H9 (cell line): ENCODE data around the gene HIPK1. TPM values are rescaled to one million over a fixed set of nuclear protein-coding genes. Genes with fewer than 3 reads are reported as not detected.

Experiments used
- DNase-seq: peaks from one replicate; pipeline ENCODE4 v3.0.0-alpha.2; 2017
- H2AFZ ChIP-seq: one replicate; pipeline ENCODE4 v1.6.1; 2013; ENCODE audit warnings: mild to moderate bottlenecking, low read length, control low read depth, moderate library complexity
- H2AK5ac ChIP-seq: 2 replicates; pipeline ENCODE4 v1.6.1; 2013; ENCODE audit warnings: low read length, control low read depth, mixed read lengths; ENCODE audit not compliant: insufficient read length
- H2BK120ac ChIP-seq: one replicate; pipeline ENCODE4 v1.6.1; 2013; ENCODE audit warnings: low read depth, mild to moderate bottlenecking, low read length, control low read depth, inconsistent platforms; ENCODE audit not compliant: poor library complexity, severe bottlenecking
- H2BK12ac ChIP-seq: 2 replicates; pipeline ENCODE4 v1.6.1; 2013; ENCODE audit warnings: low read length, control low read depth, mixed read lengths, low read depth; ENCODE audit not compliant: insufficient read length
- H2BK15ac ChIP-seq: 2 replicates; pipeline ENCODE4 v1.6.1; 2013; ENCODE audit warnings: low read depth, low read length, control low read depth
- H2BK20ac ChIP-seq: one replicate; pipeline ENCODE4 v1.6.1; 2013; ENCODE audit warnings: low read depth, mild to moderate bottlenecking, low read length, control low read depth, inconsistent platforms; ENCODE audit not compliant: poor library complexity, severe bottlenecking
- H2BK5ac ChIP-seq: 2 replicates; pipeline ENCODE4 v1.6.1; 2013; ENCODE audit warnings: low read length, control low read depth, mixed read lengths; ENCODE audit not compliant: insufficient read length
- H3K14ac ChIP-seq: 2 replicates; pipeline ENCODE4 v1.6.1; 2013; ENCODE audit warnings: low read length, control low read depth; ENCODE audit not compliant: insufficient read depth
- H3K18ac ChIP-seq: 2 replicates; pipeline ENCODE4 v1.6.1; 2013; ENCODE audit warnings: low read depth, mild to moderate bottlenecking, mixed read lengths, low read length, control low read depth; ENCODE audit not compliant: insufficient read length
- H3K23ac ChIP-seq: 2 replicates; pipeline ENCODE4 v1.6.1; 2013; ENCODE audit warnings: low read length, control low read depth, mixed read lengths, low read depth; ENCODE audit not compliant: insufficient read length
- H3K23me2 ChIP-seq: 2 replicates; pipeline ENCODE4 v1.6.1; 2013; ENCODE audit warnings: low read depth, mild to moderate bottlenecking, mixed read lengths, low read length, control low read depth; ENCODE audit not compliant: insufficient read length, poor library complexity, severe bottlenecking
- H3K27ac ChIP-seq: 2 replicates; pipeline ENCODE4 v1.5.1; 2013; ENCODE audit warnings: low read length, control low read depth, mixed read lengths, low read depth; ENCODE audit not compliant: insufficient read length
- H3K27me3 ChIP-seq: 2 replicates; pipeline ENCODE4 v1.6.1; 2013; ENCODE audit warnings: low read length, control low read depth, inconsistent platforms; ENCODE audit not compliant: insufficient read depth
- H3K4ac ChIP-seq: 2 replicates; pipeline ENCODE4 v1.6.1; 2013; ENCODE audit warnings: low read depth, mild to moderate bottlenecking, control low read depth, inconsistent platforms, low read length, moderate library complexity
- H3K4me1 ChIP-seq: 2 replicates; pipeline ENCODE4 v1.6.1; 2013; ENCODE audit warnings: low read length, control low read depth, inconsistent platforms; ENCODE audit not compliant: insufficient read depth
- H3K4me2 ChIP-seq: 2 replicates; pipeline ENCODE4 v1.6.1; 2013; ENCODE audit warnings: low read length, control low read depth, mixed read lengths; ENCODE audit not compliant: insufficient read length, insufficient read depth
- H3K56ac ChIP-seq: 2 replicates; pipeline ENCODE4 v1.6.1; 2013; ENCODE audit warnings: low read depth, mild to moderate bottlenecking, mixed read lengths, low read length, control low read depth; ENCODE audit not compliant: insufficient read length
- H3K79me1 ChIP-seq: 2 replicates; pipeline ENCODE4 v1.6.1; 2013; ENCODE audit warnings: low read depth, mild to moderate bottlenecking, moderate library complexity, low read length, control low read depth, inconsistent platforms; ENCODE audit not compliant: insufficient read depth, poor library complexity, severe bottlenecking
- H3K79me2 ChIP-seq: 2 replicates; pipeline ENCODE4 v1.6.1; 2013; ENCODE audit warnings: low read length, control low read depth, inconsistent platforms; ENCODE audit not compliant: insufficient read depth
- H3K9ac ChIP-seq: 2 replicates; pipeline ENCODE4 v1.6.1; 2013; ENCODE audit warnings: low read length, control low read depth, mixed read lengths; ENCODE audit not compliant: insufficient read length; ENCODE audit errors: extremely low read depth
- H3K9me3 ChIP-seq: one replicate; pipeline ENCODE4 v1.6.1; 2013; ENCODE audit warnings: low read depth, low read length, inconsistent platforms; ENCODE audit not compliant: control insufficient read depth
- H3T11ph ChIP-seq: one replicate; pipeline ENCODE4 v1.6.1; 2013; ENCODE audit warnings: mild to moderate bottlenecking, low read length, control low read depth, inconsistent platforms
- H4K20me1 ChIP-seq: one replicate; pipeline ENCODE4 v1.6.1; 2013; ENCODE audit not compliant: control insufficient read depth, insufficient read length, insufficient read depth
- H4K5ac ChIP-seq: 2 replicates; pipeline ENCODE4 v1.6.1; 2013; ENCODE audit warnings: low read depth, mild to moderate bottlenecking, mixed read lengths, low read length, control low read depth; ENCODE audit not compliant: insufficient read length
- H4K8ac ChIP-seq: replicated peaks from 2 replicates; pipeline ENCODE4 v1.6.1; 2013; ENCODE audit warnings: low read length, control low read depth, mixed read lengths, low read depth; ENCODE audit not compliant: insufficient read length
- H4K91ac ChIP-seq: 2 replicates; pipeline ENCODE4 v1.6.1; 2013; ENCODE audit warnings: low read depth, mild to moderate bottlenecking, moderate library complexity, mixed read lengths, low read length, control low read depth; ENCODE audit not compliant: insufficient read length
- H3K27ac Mint-ChIP-seq, 3 experiments: 2 replicates in 2 of 3; 3 replicates in 1 of 3; pipeline ENCODE4 v1.8.0; 2020 to 2021; ENCODE audit warnings: mixed read lengths in 3 of 3, mild to moderate bottlenecking in 1 of 3, moderate library complexity in 1 of 3
- H3K27me3 Mint-ChIP-seq: 2 replicates; pipeline ENCODE4 v1.8.0; 2021; ENCODE audit warnings: low read depth, mild to moderate bottlenecking, moderate library complexity, mixed read lengths
- H3K36me3 Mint-ChIP-seq, 3 experiments: 2 replicates in 2 of 3; 3 replicates in 1 of 3; pipeline ENCODE4 v1.8.0; 2020 to 2021; ENCODE audit warnings: low read depth in 3 of 3, mixed read lengths in 3 of 3; ENCODE audit not compliant: insufficient read depth in 1 of 3
- H3K4me1 Mint-ChIP-seq, 2 experiments: 2 replicates each; pipeline ENCODE4 v1.8.0; 2020; ENCODE audit warnings: mixed read lengths in 2 of 2
- H3K4me3 Mint-ChIP-seq, 2 experiments: 2 replicates in 1 of 2; 3 replicates in 1 of 2; pipeline ENCODE4 v1.8.0; 2020 to 2021; ENCODE audit warnings: mild to moderate bottlenecking in 2 of 2, mixed read lengths in 2 of 2, moderate library complexity in 1 of 2
- H3K9me3 Mint-ChIP-seq, 2 experiments: 2 replicates in 1 of 2; 3 replicates in 1 of 2; pipeline ENCODE4 v1.8.0; 2020; ENCODE audit warnings: mild to moderate bottlenecking in 2 of 2, mixed read lengths in 2 of 2, moderate library complexity in 1 of 2
- CTCF ChIP-seq: fragments of 200-600 bp; sonication (generic); conservative IDR thresholded peaks from 3 replicates; pipeline ENCODE4 v1.8.0; 2021; ENCODE audit warnings: antibody characterized with exemption, mild to moderate bottlenecking
- total RNA-seq: library from RNA; stranded (reverse); gene quantifications from 2 replicates; pipeline ENCODE4 v1.2.1, GENCODE V29; 2021

Gene HIPK1
- total RNA-seq, 1 experiment from 2014 or later: 65.7 TPM

- no peak overlapping the region for H3K56ac ChIP-seq
- no peak overlapping the region for H3K27ac ChIP-seq
- no peaks in the 10 kb centered on the region for H3K79me1 ChIP-seq
- Mint-ChIP-seq H3K9me3 (no peaks in the 10 kb centered on the region), H3K4me3 (no peak overlapping the region), H3K4me1 (peaks cover 3% of the 10 kb centered on the region in 2 experiments; a peak in 1 of 4 replicates), H3K36me3 (no peaks in the 10 kb centered on the region), H3K27me3 (peaks cover 12% of the 10 kb centered on the region), H3K27ac (no peak overlapping the region)
- H2AFZ ChIP-seq: no peak overlapping the region
- H2BK15ac ChIP-seq: no peak overlapping the region
- no peaks in the 10 kb centered on the region for H3K79me2 ChIP-seq
- no peak overlapping the region for H2BK12ac ChIP-seq
- no peak overlapping the region for H2BK120ac ChIP-seq
- H3K14ac ChIP-seq: no peak overlapping the region
- H4K5ac ChIP-seq: no peak overlapping the region
- DNase-seq: no peak
- H3T11ph ChIP-seq: no peak overlapping the region
- H2BK5ac ChIP-seq: no peak overlapping the region
- H4K20me1 ChIP-seq: no peaks in the 10 kb centered on the region
- no peak overlapping the region for H3K4ac ChIP-seq
- H4K8ac ChIP-seq: no peak overlapping the region
- no peak overlapping the region for H3K18ac ChIP-seq
- H3K9me3 ChIP-seq: no peaks in the 10 kb centered on the region
- H2BK20ac ChIP-seq: no peak overlapping the region
- no peaks in the 10 kb centered on the region for H3K27me3 ChIP-seq
- H3K4me1 ChIP-seq: no peaks in the 10 kb centered on the region
- H3K23me2 ChIP-seq: no peaks in the 10 kb centered on the region
- H3K9ac ChIP-seq: no peak overlapping the region
- H4K91ac ChIP-seq: no peak overlapping the region
- no peak overlapping the region for H3K4me2 ChIP-seq
- H2AK5ac ChIP-seq: no peak overlapping the region
- no peak overlapping the region for H3K23ac ChIP-seq
- TF ChIP-seq CTCF: no peak
These were observed 10.9 kb upstream of the HIPK1 start for GRCh38 chr1:113918243-113918642.
